KBM-7 (cell line): ENCODE results near the gene MAP1A.

Source experiments
- DNase-seq: peaks from one replicate; pipeline ENCODE4 v3.0.0-alpha.2; 2015
- in situ Hi-C: fragments of 300-500 bp; cut with MboI; formaldehyde crosslinking; loops from 2 replicates; pipeline ENCODE4 v1.14.3; 2020; ENCODE audit warnings: low sequenced_read_pairs, low pct_unique_long_range_greater_than_20kb, mixed read lengths

Gene MAP1A

GRCh38 chr15:43517354-43518196, at the start of gene MAP1A:
Gene MAP1A (plus strand): TSS chr15:43517608. CDS start chr15:43521474, 3,866 bp downstream.
- in situ Hi-C loops = no loop called here
- DNase-seq = peak; percentile 49

GRCh38 chr15:43469867-43470266, 47.5 kb upstream of the MAP1A start:
- in situ Hi-C loops = no loop called here
- DNase-seq = no peak

DNA sequence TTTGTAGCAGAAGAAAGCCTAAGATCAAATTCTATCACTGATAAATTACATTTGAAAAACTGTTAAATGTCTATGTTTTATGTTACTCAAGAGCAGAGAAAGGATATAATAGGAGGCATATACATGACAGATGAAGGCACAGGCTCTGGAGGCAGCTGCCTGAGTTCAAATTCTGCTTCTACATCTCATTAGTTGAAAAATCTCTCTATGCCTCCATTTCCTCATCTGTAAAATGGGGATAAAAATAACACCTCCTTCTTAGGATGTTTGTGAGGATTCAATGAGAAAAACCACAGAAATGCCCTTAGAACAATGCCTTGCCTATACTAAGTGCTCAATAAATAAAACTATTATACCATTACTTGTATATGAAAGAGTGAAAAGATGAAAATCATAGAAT, 45.4 kb upstream of the MAP1A start:
- no peak for DNase-seq
- in situ Hi-C loops = no loop called here

- DNase-seq = no peak
- in situ Hi-C loops = no loop called here
These were observed 43.5 kb upstream of the MAP1A start for GRCh38 chr15:43473885-43474284.

DNA sequence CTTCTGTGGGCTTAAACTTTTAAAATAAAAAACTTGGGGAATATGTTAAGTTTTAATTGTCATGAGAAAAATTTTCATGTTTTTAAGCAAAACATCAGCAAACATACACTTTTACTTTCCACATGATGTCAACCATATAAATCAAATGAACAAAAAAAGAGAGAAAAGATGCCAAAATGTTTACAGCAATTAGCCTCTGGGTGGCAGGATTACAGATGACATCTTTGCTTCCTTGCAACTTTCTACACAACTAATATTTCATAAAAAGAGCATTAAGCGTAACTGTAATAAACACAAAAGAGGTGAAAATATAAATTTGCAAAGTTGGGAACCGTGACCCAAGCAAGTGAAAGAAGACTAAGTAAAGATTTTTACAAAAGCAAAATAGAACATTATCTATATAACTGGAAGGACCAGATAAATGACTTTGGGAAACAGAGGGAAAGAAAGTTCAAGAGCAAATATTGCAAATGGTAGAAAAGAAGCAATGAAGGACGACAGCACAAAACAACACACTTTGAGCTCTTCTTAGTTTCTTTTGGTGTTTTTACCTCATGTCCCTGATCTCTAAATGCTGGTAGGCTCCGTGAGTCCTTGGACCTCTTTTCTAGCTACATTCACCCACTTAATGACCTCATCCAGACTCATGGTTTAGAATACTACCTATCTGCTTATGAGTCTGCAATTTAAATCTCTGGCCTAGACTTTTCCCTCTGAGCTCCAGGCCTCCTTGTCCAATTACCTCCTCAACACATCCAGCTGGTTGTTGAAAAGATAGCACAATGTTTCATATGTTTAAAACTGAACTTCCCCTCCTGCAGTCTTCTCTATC, 33.9 kb upstream of the MAP1A start:
- DNase-seq = peak; percentile 22
- in situ Hi-C loops = no loop called here

DNA sequence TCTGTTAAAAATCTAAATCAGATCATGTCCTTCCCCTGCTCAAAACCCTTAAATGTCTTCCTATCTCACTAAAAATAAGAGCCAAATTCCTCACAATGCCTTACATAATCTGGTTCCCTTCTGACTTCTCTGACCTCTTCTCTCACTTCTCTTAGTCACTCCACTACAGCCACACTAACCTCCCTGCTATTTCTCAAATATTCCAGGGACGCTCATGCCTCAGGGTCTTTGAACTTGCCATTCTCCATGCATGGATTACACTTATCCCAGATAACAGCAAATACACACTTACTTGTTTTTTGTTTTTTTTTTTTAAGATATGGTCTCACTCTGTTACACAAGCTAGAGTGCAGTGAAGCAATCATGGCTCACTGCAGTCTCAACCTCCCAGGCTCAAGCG, 33.0 kb upstream of the MAP1A start:
- in situ Hi-C loops = no loop called here

GRCh38 chr15:43487271-43487895, 30.0 kb upstream of the MAP1A start:
- in situ Hi-C loops = no loop called here
- no peak for DNase-seq

More for the DNA sequence above, 33.0 kb upstream of the MAP1A start:
- no peak for DNase-seq

DNA sequence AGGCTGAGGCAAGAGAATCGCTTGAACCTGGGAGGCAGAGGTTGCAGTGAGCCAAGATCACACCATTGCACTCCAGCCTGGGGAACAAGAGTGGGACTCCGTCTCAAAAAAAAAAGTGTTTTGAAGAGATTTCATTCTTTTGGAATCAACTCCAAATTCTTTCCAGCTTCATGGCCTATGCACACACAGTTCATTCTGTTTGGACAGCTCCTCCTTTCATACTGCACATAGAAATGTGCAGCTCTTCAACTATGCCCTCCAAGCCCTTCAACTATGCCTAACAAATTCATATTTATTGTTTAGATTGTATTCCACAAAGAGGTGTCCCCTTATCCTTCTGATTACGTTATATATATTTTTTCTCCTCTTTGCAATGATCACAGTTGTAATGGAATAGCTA, 28.6 kb upstream of the MAP1A start:
- DNase-seq = no peak
- in situ Hi-C loops = no loop called here

DNA sequence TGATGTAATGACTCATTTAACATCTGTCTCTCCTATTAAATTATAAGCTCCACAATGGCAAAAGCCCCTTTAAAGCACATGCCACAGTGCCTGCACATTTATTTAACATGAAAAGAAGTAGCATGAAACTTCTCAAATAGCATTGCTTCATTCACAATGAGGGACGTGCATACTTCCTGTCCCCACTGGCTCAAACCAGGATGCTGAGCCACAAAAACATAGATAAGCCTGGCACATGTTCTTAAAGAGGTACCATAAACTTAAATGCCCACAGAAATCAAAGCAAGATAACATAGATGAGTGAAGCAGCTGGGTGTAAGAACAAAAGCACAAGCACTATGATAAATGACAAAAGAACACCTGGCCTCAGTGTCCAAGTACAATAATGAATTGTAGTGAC, 28.2 kb upstream of the MAP1A start:
- DNase-seq = peak; percentile 30
- in situ Hi-C loops = no loop called here

GRCh38 chr15:43492266-43492665, 25.1 kb upstream of the MAP1A start:
- in situ Hi-C loops = no loop called here
- no peak for DNase-seq

DNA sequence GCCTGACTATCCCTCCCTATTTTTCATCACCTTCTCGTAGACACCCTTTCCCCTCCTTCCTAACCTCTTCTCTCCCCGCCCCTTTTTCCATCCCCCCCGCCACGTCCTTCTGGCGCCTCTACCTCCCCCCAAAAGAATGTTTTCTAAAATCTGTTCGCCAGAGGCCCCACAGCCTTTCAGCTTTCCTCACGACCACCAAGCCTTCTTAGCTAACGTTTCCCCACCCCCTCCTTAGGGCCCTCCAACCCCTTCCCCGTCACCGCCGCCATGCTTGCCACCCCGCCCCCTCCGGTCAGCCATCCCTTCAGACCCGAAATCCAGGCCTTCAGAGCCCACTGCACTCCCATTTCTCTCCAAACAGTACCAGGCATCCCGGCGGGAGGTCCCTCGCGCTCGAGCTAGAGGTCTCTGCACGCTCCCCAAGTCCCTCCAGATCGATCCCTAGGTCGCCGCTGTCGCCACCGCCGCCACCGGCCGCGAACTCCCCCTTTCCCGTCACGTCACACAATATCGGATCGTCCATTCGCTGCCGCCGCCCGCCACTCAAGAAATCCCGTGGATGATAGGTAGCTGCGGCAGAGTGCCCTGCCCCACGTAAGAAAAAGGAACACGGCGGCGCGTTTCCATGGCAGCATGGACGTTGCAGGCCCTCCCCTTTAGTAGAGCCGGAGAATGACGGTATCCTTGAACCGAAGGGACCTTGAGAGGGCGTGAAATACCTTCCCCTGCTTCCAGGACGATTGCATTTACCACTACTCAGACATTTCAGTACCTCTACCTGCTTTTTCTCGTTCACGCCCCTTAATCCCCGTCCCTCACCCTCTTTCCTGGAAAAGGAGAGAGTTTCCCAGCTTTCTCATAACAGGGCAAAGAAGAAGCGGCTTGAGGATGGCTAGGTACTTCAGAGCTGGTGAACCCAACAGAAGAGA, 24.5 kb upstream of the MAP1A start, which contains the start of gene TP53BP1:
Gene TP53BP1 (minus strand): TSS at position 484 of the 929 bp plus-strand sequence. CDS start 113 bp downstream, at position 371.
- in situ Hi-C loops = no loop called here
- DNase-seq = peak; percentile 96

- no peak for DNase-seq
These were observed 23.5 kb upstream of the MAP1A start for GRCh38 chr15:43493703-43494472.

DNA sequence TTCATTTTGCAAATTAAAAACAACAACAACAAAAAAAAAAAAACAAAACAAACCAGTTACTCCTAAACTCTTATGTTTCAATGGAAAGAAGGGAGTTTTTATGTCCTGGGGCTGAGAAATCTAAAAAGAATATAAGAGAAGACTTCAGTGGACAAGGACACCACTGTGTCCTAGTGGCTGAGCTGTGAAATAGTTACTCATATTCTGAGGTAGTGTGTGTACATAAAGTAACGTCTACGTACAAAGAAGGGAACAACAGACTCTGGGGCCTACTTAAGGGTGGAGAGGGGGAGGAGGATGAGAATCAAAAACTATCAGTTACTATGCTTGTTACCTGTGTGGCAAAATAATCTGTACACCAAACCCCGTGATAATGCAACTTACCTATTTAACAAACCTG, 18.4 kb upstream of the MAP1A start:
- DNase-seq = no peak
- in situ Hi-C loops = no loop called here

More at GRCh38 chr15:43493703-43494472, 23.5 kb upstream of the MAP1A start:
- in situ Hi-C loops = no loop called here

GRCh38 chr15:43499635-43500034, 17.8 kb upstream of the MAP1A start:
- in situ Hi-C loops = no loop called here
- no peak for DNase-seq

DNA sequence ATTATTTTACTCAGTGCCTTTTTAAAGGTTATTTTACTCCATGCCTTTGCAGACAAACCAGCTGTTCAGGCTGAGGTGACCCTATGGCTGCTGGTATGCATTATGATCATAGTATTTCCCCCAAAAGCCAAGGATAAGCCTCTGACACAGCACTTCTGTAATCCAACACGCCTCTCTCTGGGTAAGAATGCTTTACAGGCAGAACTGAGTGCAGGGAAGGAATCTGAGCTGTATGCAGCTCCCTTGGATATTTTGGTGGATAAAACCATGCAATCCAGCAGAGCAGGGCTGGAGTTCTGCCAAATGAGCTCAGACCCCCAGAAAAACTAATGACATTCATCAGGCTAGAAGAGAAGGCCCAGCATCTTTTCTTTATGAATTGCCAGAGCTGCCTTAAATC, 11.7 kb upstream of the MAP1A start:
- no peak for DNase-seq

DNA sequence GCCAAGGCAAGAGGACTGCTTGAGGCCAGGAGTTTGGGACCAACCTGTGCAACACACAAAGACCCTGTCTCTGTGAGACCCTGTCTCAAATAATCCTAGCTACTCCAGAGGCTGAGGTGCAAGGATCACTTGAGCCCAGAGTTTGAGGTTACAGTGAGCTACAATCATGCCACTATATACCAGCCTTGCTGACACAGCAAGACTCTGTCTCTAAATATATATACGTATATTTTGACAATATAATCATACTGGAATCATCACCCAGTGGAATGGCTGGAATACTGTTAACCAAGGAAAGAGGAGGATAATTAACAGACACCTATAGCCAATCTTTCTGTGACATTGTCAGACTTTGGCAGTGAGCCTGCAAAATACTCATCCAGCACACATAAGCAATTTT, 9.0 kb upstream of the MAP1A start:
- in situ Hi-C loops = no loop called here

More for the DNA sequence above, 11.7 kb upstream of the MAP1A start:
- in situ Hi-C loops = no loop called here

DNA sequence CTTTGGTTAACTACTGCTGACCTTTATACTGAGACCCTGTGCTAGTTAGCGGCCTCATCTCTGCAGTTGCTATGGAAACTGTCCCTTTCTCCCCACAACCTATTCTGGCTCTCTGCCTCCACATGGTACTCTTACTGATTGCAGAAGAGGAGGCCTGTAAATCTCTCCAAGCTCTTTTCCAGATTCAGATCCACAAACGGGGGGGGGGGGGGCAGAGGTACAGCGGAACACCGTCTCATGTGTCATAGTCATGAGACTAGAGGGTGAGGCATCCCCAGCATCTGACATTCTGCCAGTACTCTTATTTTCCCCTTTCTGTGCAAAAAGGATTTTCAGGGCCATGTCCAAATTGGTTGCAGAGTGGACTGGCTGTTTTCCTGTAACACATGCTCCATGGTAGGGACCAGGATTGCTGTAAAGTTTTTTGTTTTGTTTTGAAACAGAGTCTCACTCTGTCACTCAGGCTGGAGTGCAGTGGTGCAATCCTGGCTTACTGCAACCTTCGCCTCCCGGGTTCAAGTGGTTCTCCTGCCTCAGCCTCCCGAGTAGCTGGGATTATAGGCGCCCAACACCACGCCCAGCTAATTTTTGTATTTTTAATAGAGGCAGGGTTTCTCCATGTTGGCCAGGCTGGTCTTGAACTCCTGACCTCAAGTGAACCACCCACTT, 8.3 kb upstream of the MAP1A start:
- DNase-seq = no peak
- in situ Hi-C loops = no loop called here

More for the DNA sequence above, 9.0 kb upstream of the MAP1A start:
- no peak for DNase-seq
